ENCODE measurements around the gene DGCR8. TPM values are rescaled to one million over a fixed set of nuclear protein-coding genes. Genes with fewer than 3 reads are reported as not detected.

Gene DGCR8
- polyA plus RNA-seq, 4 donors, result 17.0 to 31.0 (median 17.7) TPM

- DNase-seq (no peak), FAIRE-seq (no peak)
- H3K27ac ChIP-seq (ENCODE audit: low read depth in 1 of 3, low read length in 2 of 3), result no peak overlapping the region
- WGBS, 3 donors, result 89 to 96% (median 91%) methylated on average over 10 of the region's 10 CpGs
- H3K27me3 ChIP-seq (ENCODE audit: control insufficient read depth in 3 of 3, insufficient read depth in 3 of 3, low read length in 3 of 3), result no peaks in the 10 kb centered on the region
- peaks cover 0 to 5% of the 10 kb centered on the region in 2 donors for H3K9me3 ChIP-seq (ENCODE audit: control insufficient read depth in 2 of 2, insufficient read depth in 1 of 2, low read depth in 1 of 2, low read length in 1 of 2)
- peaks cover 5 to 47% (median 6%) of the 10 kb centered on the region in 3 donors for H3K36me3 ChIP-seq (ENCODE audit: control insufficient read depth in 3 of 3, insufficient read depth in 2 of 3, low read depth in 1 of 3, low read length in 3 of 3)
- H3K4me3 ChIP-seq (ENCODE audit: low read depth in 1 of 3, low read length in 3 of 3), result no peak overlapping the region
- no peaks in the 10 kb centered on the region for H3K4me1 ChIP-seq (ENCODE audit: control insufficient read depth in 3 of 3, insufficient read depth in 2 of 3, low read depth in 1 of 3, low read length in 2 of 3)
Observed at GRCh38 chr22:20044495-20045151, 35.4 kb upstream of the DGCR8 start.

- Histone ChIP-seq H3K36me3 (ENCODE audit: control insufficient read depth in 3 of 3, insufficient read depth in 2 of 3, low read depth in 1 of 3, low read length in 3 of 3) (peaks cover 5 to 38% (median 6%) of the 10 kb centered on the region in 3 donors), H3K4me1 (ENCODE audit: control insufficient read depth in 3 of 3, insufficient read depth in 2 of 3, low read depth in 1 of 3, low read length in 2 of 3) (no peaks in the 10 kb centered on the region), H3K9me3 (ENCODE audit: control insufficient read depth in 2 of 2, insufficient read depth in 1 of 2, low read depth in 1 of 2, low read length in 1 of 2) (peaks cover 0 to 5% of the 10 kb centered on the region in 2 donors), H3K4me3 (ENCODE audit: low read depth in 1 of 3, low read length in 3 of 3) (no peak overlapping the region), H3K27me3 (ENCODE audit: control insufficient read depth in 3 of 3, insufficient read depth in 3 of 3, low read length in 3 of 3) (no peaks in the 10 kb centered on the region), H3K27ac (ENCODE audit: low read depth in 1 of 3, low read length in 2 of 3) (no peak overlapping the region)
- DNase-seq (no peak), FAIRE-seq (no peak)
- 93 to 98% (median 96%) methylated on average over 4 of the region's 4 CpGs for WGBS, 3 donors
Observed at GRCh38 chr22:20046730-20047129, 33.3 kb upstream of the DGCR8 start.

GRCh38 chr22:20051927-20052308 is 28.1 kb upstream of the DGCR8 start:
- no peak for DNase-seq
- Histone ChIP-seq H3K4me1 (ENCODE audit: control insufficient read depth in 3 of 3, insufficient read depth in 2 of 3, low read depth in 1 of 3, low read length in 2 of 3) (no peaks in the 10 kb centered on the region), H3K27ac (ENCODE audit: low read depth in 1 of 3, low read length in 2 of 3) (no peak overlapping the region), H3K4me3 (ENCODE audit: low read depth in 1 of 3, low read length in 3 of 3) (no peak overlapping the region), H3K27me3 (ENCODE audit: control insufficient read depth in 3 of 3, insufficient read depth in 3 of 3, low read length in 3 of 3) (no peaks in the 10 kb centered on the region), H3K36me3 (ENCODE audit: control insufficient read depth in 3 of 3, insufficient read depth in 2 of 3, low read depth in 1 of 3, low read length in 3 of 3) (peaks cover 7 to 54% (median 12%) of the 10 kb centered on the region in 3 donors), H3K9me3 (ENCODE audit: control insufficient read depth in 2 of 2, insufficient read depth in 1 of 2, low read depth in 1 of 2, low read length in 1 of 2) (peaks cover 0 to 5% of the 10 kb centered on the region in 2 donors)
- WGBS, 3 donors, result 93 to 95% (median 94%) methylated on average over 6 of the region's 6 CpGs
- FAIRE-seq, result no peak

GRCh38 chr22:20052309-20053259 is 27.5 kb upstream of the DGCR8 start:
- peak in 1 of 2 donors; percentile 88 for DNase-seq
- peaks cover 7 to 57% (median 12%) of the 10 kb centered on the region in 3 donors for H3K36me3 ChIP-seq (ENCODE audit: control insufficient read depth in 3 of 3, insufficient read depth in 2 of 3, low read depth in 1 of 3, low read length in 3 of 3)

GRCh38 chr22:20053407-20054033 is 26.5 kb upstream of the DGCR8 start:
- H3K9me3 ChIP-seq (ENCODE audit: control insufficient read depth in 2 of 2, insufficient read depth in 1 of 2, low read depth in 1 of 2, low read length in 1 of 2), result no peaks in the 10 kb centered on the region
- no peaks in the 10 kb centered on the region for H3K4me1 ChIP-seq (ENCODE audit: control insufficient read depth in 3 of 3, insufficient read depth in 2 of 3, low read depth in 1 of 3, low read length in 2 of 3)
- DNase-seq, result no peak
- no peak for FAIRE-seq
- H3K27ac ChIP-seq (ENCODE audit: low read depth in 1 of 3, low read length in 2 of 3), result no peak overlapping the region
- 88 to 93% (median 92%) methylated on average over 14 of the region's 14 CpGs for WGBS, 3 donors
- H3K36me3 ChIP-seq (ENCODE audit: control insufficient read depth in 3 of 3, insufficient read depth in 2 of 3, low read depth in 1 of 3, low read length in 3 of 3), result peaks cover 4 to 63% (median 12%) of the 10 kb centered on the region in 3 donors
- no peak overlapping the region for H3K4me3 ChIP-seq (ENCODE audit: low read depth in 1 of 3, low read length in 3 of 3)
- no peaks in the 10 kb centered on the region for H3K27me3 ChIP-seq (ENCODE audit: control insufficient read depth in 3 of 3, insufficient read depth in 3 of 3, low read length in 3 of 3)

More at GRCh38 chr22:20052309-20053259, 27.5 kb upstream of the DGCR8 start:
- H3K4me1 ChIP-seq (ENCODE audit: control insufficient read depth in 3 of 3, insufficient read depth in 2 of 3, low read depth in 1 of 3, low read length in 2 of 3), result no peaks in the 10 kb centered on the region
- no peak overlapping the region for H3K4me3 ChIP-seq (ENCODE audit: low read depth in 1 of 3, low read length in 3 of 3)
- no peak for FAIRE-seq
- H3K27ac ChIP-seq (ENCODE audit: low read depth in 1 of 3, low read length in 2 of 3), result no peak overlapping the region
- peaks cover 0 to 5% of the 10 kb centered on the region in 2 donors for H3K9me3 ChIP-seq (ENCODE audit: control insufficient read depth in 2 of 2, insufficient read depth in 1 of 2, low read depth in 1 of 2, low read length in 1 of 2)
- no peaks in the 10 kb centered on the region for H3K27me3 ChIP-seq (ENCODE audit: control insufficient read depth in 3 of 3, insufficient read depth in 3 of 3, low read length in 3 of 3)
- WGBS, 3 donors, result 63 to 84% (median 79%) methylated on average over 24 to 26 of the region's 26 CpGs

- Histone ChIP-seq H3K4me3 (ENCODE audit: low read depth in 1 of 3, low read length in 3 of 3) (no peak overlapping the region), H3K4me1 (ENCODE audit: control insufficient read depth in 3 of 3, insufficient read depth in 2 of 3, low read depth in 1 of 3, low read length in 2 of 3) (no peaks in the 10 kb centered on the region), H3K27me3 (ENCODE audit: control insufficient read depth in 3 of 3, insufficient read depth in 3 of 3, low read length in 3 of 3) (no peaks in the 10 kb centered on the region), H3K9me3 (ENCODE audit: control insufficient read depth in 2 of 2, insufficient read depth in 1 of 2, low read depth in 1 of 2, low read length in 1 of 2) (no peaks in the 10 kb centered on the region), H3K36me3 (ENCODE audit: control insufficient read depth in 3 of 3, insufficient read depth in 2 of 3, low read depth in 1 of 3, low read length in 3 of 3) (peaks cover 4 to 60% (median 12%) of the 10 kb centered on the region in 3 donors), H3K27ac (ENCODE audit: low read depth in 1 of 3, low read length in 2 of 3) (no peak overlapping the region)
- FAIRE-seq (no peak), DNase-seq (no peak)
- 89 to 94% (median 92%) methylated on average over 10 to 12 of the region's 12 CpGs for WGBS, 3 donors
Observed at GRCh38 chr22:20054034-20054427, 26.0 kb upstream of the DGCR8 start.

GRCh38 chr22:20054485-20054884 is 25.6 kb upstream of the DGCR8 start:
- FAIRE-seq, result no peak
- 89 to 95% (median 94%) methylated on average over 6 of the region's 6 CpGs for WGBS, 3 donors

GRCh38 chr22:20055144-20055543 is 24.9 kb upstream of the DGCR8 start:
- DNase-seq, result no peak
- no peaks in the 10 kb centered on the region for H3K4me1 ChIP-seq (ENCODE audit: control insufficient read depth in 3 of 3, insufficient read depth in 2 of 3, low read depth in 1 of 3, low read length in 2 of 3)
- H3K4me3 ChIP-seq (ENCODE audit: low read depth in 1 of 3, low read length in 3 of 3), result no peak overlapping the region
- H3K27me3 ChIP-seq (ENCODE audit: control insufficient read depth in 3 of 3, insufficient read depth in 3 of 3, low read length in 3 of 3), result no peaks in the 10 kb centered on the region
- no peak for FAIRE-seq
- H3K9me3 ChIP-seq (ENCODE audit: control insufficient read depth in 2 of 2, insufficient read depth in 1 of 2, low read depth in 1 of 2, low read length in 1 of 2), result no peaks in the 10 kb centered on the region
- H3K36me3 ChIP-seq (ENCODE audit: control insufficient read depth in 3 of 3, insufficient read depth in 2 of 3, low read depth in 1 of 3, low read length in 3 of 3), result peaks cover 4 to 60% (median 12%) of the 10 kb centered on the region in 3 donors
- 95 to 100% (median 98%) methylated on average over 2 of the region's 2 CpGs for WGBS, 3 donors
- no peak overlapping the region for H3K27ac ChIP-seq (ENCODE audit: low read depth in 1 of 3, low read length in 2 of 3)

More at GRCh38 chr22:20054485-20054884, 25.6 kb upstream of the DGCR8 start:
- no peak for DNase-seq
- H3K4me3 ChIP-seq (ENCODE audit: low read depth in 1 of 3, low read length in 3 of 3), result no peak overlapping the region
- H3K9me3 ChIP-seq (ENCODE audit: control insufficient read depth in 2 of 2, insufficient read depth in 1 of 2, low read depth in 1 of 2, low read length in 1 of 2), result no peaks in the 10 kb centered on the region
- H3K27ac ChIP-seq (ENCODE audit: low read depth in 1 of 3, low read length in 2 of 3), result no peak overlapping the region
- no peaks in the 10 kb centered on the region for H3K4me1 ChIP-seq (ENCODE audit: control insufficient read depth in 3 of 3, insufficient read depth in 2 of 3, low read depth in 1 of 3, low read length in 2 of 3)
- H3K27me3 ChIP-seq (ENCODE audit: control insufficient read depth in 3 of 3, insufficient read depth in 3 of 3, low read length in 3 of 3), result no peaks in the 10 kb centered on the region
- H3K36me3 ChIP-seq (ENCODE audit: control insufficient read depth in 3 of 3, insufficient read depth in 2 of 3, low read depth in 1 of 3, low read length in 3 of 3), result peaks cover 4 to 60% (median 12%) of the 10 kb centered on the region in 3 donors
